Endothelial cell of umbilical vein (primary cell): ENCODE data around the gene SCN1B. TPM values are rescaled to one million over a fixed set of nuclear protein-coding genes. Genes with fewer than 3 reads are reported as not detected.

Experiments
- BruUV-seq: library from RNA; stranded (reverse); fragments of 400-500 nt; replicated peaks from 2 replicates; lab custom pipeline; 2021; lab: Mats Ljungman, UMichigan
- CTCF ChIA-PET: fragments of 300-600, 350-600 bp; sonication (Branson Sonifier 250); formaldehyde crosslinking; loops from one replicate; lab custom pipeline; 2021; ENCODE audit warnings: antibody characterized with exemption, inconsistent platforms; lab: Charles Lee
- POLR2A ChIA-PET: fragments of 300-600, 350-600 bp; sonication (Branson Sonifier 250); formaldehyde crosslinking; loops from one replicate; lab custom pipeline; 2021; ENCODE audit warnings: antibody characterized with exemption, inconsistent platforms; lab: Charles Lee
- DNase-seq: peaks from one replicate; pipeline ENCODE4 v3.0.0-alpha.2; 2011; ENCODE audit warnings: low read depth, low spot score
- FAIRE-seq: peaks from 2 replicates; lab custom pipeline; 2011; peaks lifted over from hg19 to GRCh38; lab: Jason Lieb, UNC
- H2AFZ ChIP-seq: 2 replicates; pipeline ENCODE4 v1.6.0; 2012; ENCODE audit warnings: low read depth, low read length, control low read depth, inconsistent platforms
- H3K27ac ChIP-seq: 2 replicates; pipeline ENCODE4 v1.5.1; 2011; ENCODE audit warnings: low read depth, mild to moderate bottlenecking, control low read depth, low read length, moderate library complexity; ENCODE audit not compliant: insufficient read depth
- H3K27me3 ChIP-seq, 2 experiments: 2 replicates each; pipeline versions ENCODE4 v1.6.0 to v1.6.1; 2011; ENCODE audit warnings: low read length in 2 of 2, mixed read lengths in 1 of 2; ENCODE audit not compliant: control insufficient read depth in 2 of 2, insufficient read depth in 2 of 2
- H3K36me3 ChIP-seq, 2 experiments: 2 replicates in 1 of 2; 3 replicates in 1 of 2; pipeline ENCODE4 v1.5.1; 2011; ENCODE audit warnings: low read length in 2 of 2, mild to moderate bottlenecking in 1 of 2, moderate library complexity in 1 of 2; ENCODE audit not compliant: control insufficient read depth in 2 of 2, insufficient read depth in 2 of 2; ENCODE audit errors: extremely low read depth in 1 of 2
- H3K4me1 ChIP-seq: 3 replicates; pipeline ENCODE4 v1.5.1; 2011; ENCODE audit warnings: mild to moderate bottlenecking, low read length; ENCODE audit not compliant: control insufficient read depth, insufficient read depth; ENCODE audit errors: extremely low read depth
- H3K4me2 ChIP-seq: 2 replicates; pipeline ENCODE4 v1.6.1; 2011; ENCODE audit warnings: low read length, control low read depth, mixed read lengths; ENCODE audit not compliant: insufficient read depth
- H3K4me3 ChIP-seq, 3 experiments: fragments of 200-600 bp in 1 of 3; sonication (generic), shearing (Covaris generic) in 1 of 3; replicated peaks in 1 of 3; 2 replicates each; pipeline ENCODE4 v1.5.1; 2011 to 2016; ENCODE audit warnings: control low read depth in 3 of 3, low read length in 3 of 3, mild to moderate bottlenecking in 2 of 3, inconsistent platforms in 1 of 3, low read depth in 1 of 3, moderate library complexity in 1 of 3; ENCODE audit not compliant: insufficient read depth in 1 of 3
- H3K79me2 ChIP-seq: 2 replicates; pipeline ENCODE4 v1.6.0; 2012; ENCODE audit warnings: low read length, inconsistent platforms; ENCODE audit not compliant: control insufficient read depth, insufficient read depth
- H3K9ac ChIP-seq: replicated peaks from 2 replicates; pipeline ENCODE3; 2011; ENCODE audit warnings: low read length, control low read depth; ENCODE audit not compliant: insufficient read depth; ENCODE audit errors: extremely low read depth
- H3K9me1 ChIP-seq: replicated peaks from 3 replicates; pipeline ENCODE4 v1.6.0; 2011; ENCODE audit warnings: mild to moderate bottlenecking, low read length; ENCODE audit not compliant: control insufficient read depth, insufficient read depth; ENCODE audit errors: extremely low read depth
- H3K9me3 ChIP-seq: replicated peaks from 2 replicates; pipeline ENCODE4 v1.5.1; 2012; ENCODE audit warnings: low read length, inconsistent platforms; ENCODE audit not compliant: control insufficient read depth, insufficient read depth
- H4K20me1 ChIP-seq: replicated peaks from 2 replicates; pipeline ENCODE3; 2011; ENCODE audit warnings: mild to moderate bottlenecking, low read length; ENCODE audit not compliant: control insufficient read depth, insufficient read depth; ENCODE audit errors: extremely low read depth
- EZH2 ChIP-seq: IDR thresholded peaks from 2 replicates; pipeline ENCODE4 v1.6.1; 2012; ENCODE audit warnings: borderline replicate concordance, low read depth, mild to moderate bottlenecking, moderate library complexity, low read length, inconsistent platforms; ENCODE audit not compliant: severe bottlenecking
- FOS ChIP-seq: IDR thresholded peaks from 2 replicates; pipeline ENCODE4 v1.6.1; 2011; ENCODE audit warnings: mild to moderate bottlenecking, low read length, moderate library complexity, borderline replicate concordance; ENCODE audit not compliant: insufficient read depth
- GATA2 ChIP-seq: IDR thresholded peaks from 2 replicates; pipeline ENCODE4 v1.7.0; 2011; ENCODE audit warnings: low read depth, mild to moderate bottlenecking, moderate library complexity, mixed read lengths, low read length; ENCODE audit not compliant: insufficient read length, insufficient read depth
- JUN ChIP-seq: IDR thresholded peaks from 2 replicates; pipeline ENCODE4 v1.6.1; 2011; ENCODE audit warnings: borderline replicate concordance, low read depth; ENCODE audit not compliant: insufficient read length, insufficient read depth
- MYC ChIP-seq: IDR thresholded peaks from one replicate; pipeline ENCODE4 v1.6.1; 2011; ENCODE audit warnings: mild to moderate bottlenecking, low read depth, low read length
- POLR2A ChIP-seq: IDR thresholded peaks from 2 replicates; pipeline ENCODE4 v1.6.1; 2012; ENCODE audit warnings: low read depth, mild to moderate bottlenecking, control low read depth, low read length
- POLR2AphosphoS5 ChIP-seq: IDR thresholded peaks from 2 replicates; pipeline ENCODE4 v1.6.1; 2012; ENCODE audit warnings: low read depth, mild to moderate bottlenecking, control low read depth, low read length, moderate library complexity; ENCODE audit not compliant: insufficient read depth
- dilution Hi-C: fragments of 300-500 bp; cut with MboI; formaldehyde crosslinking; loops from one replicate; pipeline ENCODE4 v1.15.0; 2019; ENCODE audit warnings: low sequenced_read_pairs; ENCODE audit not compliant: extremely low pct_ligation_motif_present
- intact Hi-C: fragments of 100-400 bp; cut with micrococcal nuclease; formaldehyde crosslinking; loops from one replicate; pipeline ENCODE4 v1.10.0; 2022
- polyA plus RNA-seq, 4 experiments: library from polyadenylated mRNA; depleted of rRNA in 3 of 4; stranded (reverse) in 3 of 4; unstranded in 1 of 4; fragments of >200 nt; gene quantifications; 2 replicates each; pipeline versions ENCODE4 v1.2.1 to v1.2.3, GENCODE V29; 2011 to 2012; ENCODE audit warnings: missing spikeins in 1 of 4
- total RNA-seq: library from RNA; stranded (reverse); gene quantifications from 2 replicates; pipeline ENCODE4 v1.2.3, GENCODE V29; 2021
- TF ChIP-seq, protein P1 (sequence below), 2 donors: IDR thresholded peaks; 1 replicate in 1 of 2; 2 replicates in 1 of 2; pipeline ENCODE4 v1.5.1; 2011; ENCODE audit warnings: low read length in 2 of 2, mild to moderate bottlenecking in 2 of 2, moderate library complexity in 2 of 2, control low read depth in 1 of 2, inconsistent platforms in 1 of 2, low read depth in 1 of 2; ENCODE audit not compliant: insufficient read depth in 1 of 2; ENCODE audit errors: extremely low read depth in 1 of 2
- TF ChIP-seq, protein P2 (sequence below): IDR thresholded peaks from 2 replicates; pipeline ENCODE4 v1.6.1; 2011; ENCODE audit not compliant: insufficient read depth, insufficient read length

Gene SCN1B
- total and polyA plus RNA-seq, 2 donors (not counting 3 experiments of a cell fraction or from before 2014, with no cell fraction given) = 11.2 to 14.2 TPM

DNA sequence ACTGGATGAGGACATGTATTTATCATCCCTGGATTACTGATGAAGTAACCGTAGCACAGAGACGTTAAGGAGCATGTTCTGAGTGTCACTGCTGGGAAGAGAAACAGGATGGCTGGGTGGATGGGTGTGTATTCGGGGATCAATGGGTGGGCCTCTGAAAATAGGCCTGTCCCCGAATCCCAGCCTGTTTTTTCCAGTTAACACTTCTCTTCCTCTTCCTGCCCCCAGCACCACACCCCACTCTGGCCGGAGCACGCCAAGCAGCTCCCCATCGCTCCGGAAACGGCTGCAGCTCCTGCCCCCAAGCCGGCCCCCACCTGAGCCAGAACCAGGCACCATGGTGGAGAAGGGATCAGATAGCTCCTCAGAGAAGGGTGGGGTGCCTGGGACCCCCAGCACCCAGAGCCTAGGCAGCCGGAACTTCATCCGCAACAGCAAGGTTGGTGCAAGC is 21.4 kb upstream of the SCN1B start:
- no TSS peak for BruUV-seq
- dilution Hi-C loops = no loop called here
- H3K27me3 ChIP-seq = no peaks in the 10 kb centered on the region
- H3K36me3 ChIP-seq = peaks cover 11 to 37% of the 10 kb centered on the region in 2 experiments
- no peak overlapping the region for H3K4me2 ChIP-seq
- CTCF ChIA-PET = interaction anchor here (0.9 to 9.9 kb wide), 2 partner anchors 35 to 46 kb away, joined by 3 to 129 read pairs; no protein-coding TSS in a partner anchor
- FAIRE-seq (no peak), DNase-seq (no peak)
- peaks cover 23% of the 10 kb centered on the region for H3K79me2 ChIP-seq
- H3K9me3 ChIP-seq = no peaks in the 10 kb centered on the region
- no peak overlapping the region for H3K9ac ChIP-seq
- H4K20me1 ChIP-seq = no peaks in the 10 kb centered on the region
- no peak overlapping the region for H2AFZ ChIP-seq
- POLR2A ChIA-PET = no interaction called here
- H3K4me3 ChIP-seq = no peak overlapping the region
- H3K4me1 ChIP-seq = peaks cover 22% of the 10 kb centered on the region
- H3K9me1 ChIP-seq = no peaks in the 10 kb centered on the region
- no peak overlapping the region for H3K27ac ChIP-seq
- no peak for TF ChIP-seq FOS
- TF ChIP-seq EZH2 = no peak
- TF ChIP-seq, protein P1, sequence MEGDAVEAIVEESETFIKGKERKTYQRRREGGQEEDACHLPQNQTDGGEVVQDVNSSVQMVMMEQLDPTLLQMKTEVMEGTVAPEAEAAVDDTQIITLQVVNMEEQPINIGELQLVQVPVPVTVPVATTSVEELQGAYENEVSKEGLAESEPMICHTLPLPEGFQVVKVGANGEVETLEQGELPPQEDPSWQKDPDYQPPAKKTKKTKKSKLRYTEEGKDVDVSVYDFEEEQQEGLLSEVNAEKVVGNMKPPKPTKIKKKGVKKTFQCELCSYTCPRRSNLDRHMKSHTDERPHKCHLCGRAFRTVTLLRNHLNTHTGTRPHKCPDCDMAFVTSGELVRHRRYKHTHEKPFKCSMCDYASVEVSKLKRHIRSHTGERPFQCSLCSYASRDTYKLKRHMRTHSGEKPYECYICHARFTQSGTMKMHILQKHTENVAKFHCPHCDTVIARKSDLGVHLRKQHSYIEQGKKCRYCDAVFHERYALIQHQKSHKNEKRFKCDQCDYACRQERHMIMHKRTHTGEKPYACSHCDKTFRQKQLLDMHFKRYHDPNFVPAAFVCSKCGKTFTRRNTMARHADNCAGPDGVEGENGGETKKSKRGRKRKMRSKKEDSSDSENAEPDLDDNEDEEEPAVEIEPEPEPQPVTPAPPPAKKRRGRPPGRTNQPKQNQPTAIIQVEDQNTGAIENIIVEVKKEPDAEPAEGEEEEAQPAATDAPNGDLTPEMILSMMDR (IDR thresholded peaks at IDR 0.05; ENCODE audit: extremely low read depth in 1 of 2, insufficient read depth in 1 of 2, low read depth in 1 of 2, low read length in 2 of 2) = no peak
- no peak for TF ChIP-seq JUN
- no peak for TF ChIP-seq MYC
- TF ChIP-seq POLR2AphosphoS5 = no peak
- no peak for TF ChIP-seq POLR2A
- TF ChIP-seq, protein P2, sequence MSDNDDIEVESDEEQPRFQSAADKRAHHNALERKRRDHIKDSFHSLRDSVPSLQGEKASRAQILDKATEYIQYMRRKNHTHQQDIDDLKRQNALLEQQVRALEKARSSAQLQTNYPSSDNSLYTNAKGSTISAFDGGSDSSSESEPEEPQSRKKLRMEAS = no peak
- no peak for TF ChIP-seq GATA2
- intact Hi-C loops = loop anchor here (10.0 kb wide), 1 partner anchor 84 kb away; the partner anchor contains the start of gene ZNF30
